HG03575 (cell line): ENCODE results near the gene FGFR2.

Experiments used
- ATAC-seq: cut with Tn5 transposase; IDR thresholded peaks from one replicate; pipeline ENCODE4 v1.9.1; 2021; ENCODE audit not compliant: unreplicated experiment, insufficient number of reproducible peaks, low FRiP score; ENCODE audit errors: extremely low read depth

Gene FGFR2

DNA sequence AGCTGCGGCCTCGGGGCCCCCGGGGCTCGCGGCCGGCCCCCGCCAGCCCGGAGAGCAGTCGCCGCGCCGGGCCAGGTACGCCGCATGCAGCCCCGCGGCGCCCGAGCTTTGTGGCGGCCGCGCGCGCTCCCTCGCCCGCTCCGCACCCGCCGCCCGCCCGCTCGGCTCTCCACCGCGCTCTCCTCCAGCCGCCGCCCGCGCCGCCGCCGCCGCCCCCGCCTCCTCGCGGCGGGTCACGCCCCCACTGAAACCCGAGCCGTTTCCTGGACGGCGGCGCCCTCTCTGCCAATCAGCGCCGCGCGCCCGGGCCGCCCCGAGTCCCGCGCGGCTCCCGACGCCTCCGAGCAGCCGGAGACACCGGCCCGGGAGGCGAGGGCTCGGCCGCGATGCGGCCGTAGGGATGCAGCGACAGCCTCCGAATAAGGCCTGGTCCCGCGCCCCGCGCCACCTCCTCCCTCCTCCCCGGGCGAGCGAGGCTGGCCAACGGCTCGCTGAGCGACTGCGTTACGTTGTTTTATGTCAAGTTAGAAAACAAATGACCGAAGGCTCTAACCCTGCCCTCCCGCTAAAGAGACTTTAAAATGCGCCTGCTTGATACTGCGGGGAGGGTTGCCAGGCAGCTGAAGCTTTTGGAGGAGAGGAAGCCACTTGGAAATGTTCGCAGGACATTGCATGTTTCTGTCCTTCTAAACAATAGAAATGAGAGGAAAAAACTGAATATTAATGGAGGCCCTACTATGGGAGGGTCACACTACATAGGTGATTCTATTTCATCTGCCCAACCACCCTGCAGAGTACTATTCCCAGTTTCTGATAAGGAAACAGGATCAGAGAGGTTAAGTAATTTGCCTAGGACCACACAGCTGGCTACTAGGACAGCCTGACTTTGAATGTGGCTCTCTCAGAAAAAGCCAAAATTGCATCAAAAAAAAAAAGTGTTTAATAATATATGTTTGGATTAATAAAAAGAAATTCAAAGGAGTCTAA is at the start of gene FGFR2:
FGFR2 (minus strand) TSS at position 182 of the 987 bp plus-strand sequence. CDS start 4,627 bp downstream, outside the sequence.
- no peak for ATAC-seq

GRCh38 chr10:121647401-121647800 is 49.2 kb upstream of the FGFR2 start:
- no peak for ATAC-seq

DNA sequence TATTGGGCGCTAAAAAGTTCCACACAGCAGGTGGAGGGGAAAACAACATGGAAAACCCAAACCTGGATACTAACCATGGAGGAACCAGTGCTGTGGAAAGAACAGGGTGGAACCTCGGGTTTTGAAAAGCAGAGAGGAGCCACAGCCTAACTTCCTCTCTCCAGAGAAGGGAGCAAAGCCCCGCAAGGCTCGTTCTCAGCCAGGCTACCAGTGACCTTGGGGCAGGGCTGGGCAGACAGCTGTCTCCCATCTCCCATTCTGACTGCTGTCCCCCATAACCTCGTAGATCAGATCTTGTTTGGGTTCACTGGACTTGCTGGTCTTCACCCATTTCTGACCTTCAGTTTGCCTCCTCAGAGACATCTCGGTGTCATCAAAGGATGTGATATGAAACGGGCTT is 47.5 kb upstream of the FGFR2 start:
- no peak for ATAC-seq

DNA sequence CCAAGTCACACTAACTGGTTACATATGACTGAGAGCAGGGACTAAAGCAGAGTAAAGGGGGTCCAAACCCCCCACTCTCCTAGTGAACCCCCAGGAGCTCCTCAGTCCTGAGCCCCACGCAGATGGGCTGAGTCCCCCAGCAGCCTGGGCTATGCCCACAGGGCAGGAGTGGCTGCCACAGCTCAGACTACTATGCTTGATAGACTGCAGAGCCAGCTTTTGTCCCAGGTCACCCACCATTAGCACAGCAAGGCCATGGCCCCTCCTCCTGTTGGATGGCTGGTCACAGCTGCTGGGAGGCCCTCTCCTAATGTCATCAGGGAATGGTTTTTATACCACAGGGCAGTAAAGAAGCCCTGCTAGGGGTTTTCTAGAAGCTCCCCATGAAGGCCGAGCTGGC is 46.3 kb upstream of the FGFR2 start:
- ATAC-seq = no peak

DNA sequence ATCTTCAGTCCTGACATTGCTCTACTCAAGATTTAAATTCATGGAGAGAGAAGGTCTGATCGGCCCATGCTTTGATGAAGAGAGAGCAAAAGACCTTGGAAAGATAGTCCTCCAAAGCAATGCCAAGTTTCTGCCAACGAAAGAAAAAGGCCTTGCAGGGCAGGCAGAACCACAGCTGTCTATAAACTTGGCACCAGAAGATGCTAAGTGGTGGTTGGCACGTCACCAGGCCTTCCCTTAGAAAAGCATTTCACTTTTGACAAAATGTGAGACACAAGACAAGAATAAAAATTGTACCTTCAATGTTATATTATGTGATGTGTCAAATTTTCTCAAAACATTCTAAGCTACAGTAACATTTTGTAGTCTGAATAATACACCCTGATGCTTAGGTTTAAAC is 42.0 kb upstream of the FGFR2 start:
- ATAC-seq = no peak

DNA sequence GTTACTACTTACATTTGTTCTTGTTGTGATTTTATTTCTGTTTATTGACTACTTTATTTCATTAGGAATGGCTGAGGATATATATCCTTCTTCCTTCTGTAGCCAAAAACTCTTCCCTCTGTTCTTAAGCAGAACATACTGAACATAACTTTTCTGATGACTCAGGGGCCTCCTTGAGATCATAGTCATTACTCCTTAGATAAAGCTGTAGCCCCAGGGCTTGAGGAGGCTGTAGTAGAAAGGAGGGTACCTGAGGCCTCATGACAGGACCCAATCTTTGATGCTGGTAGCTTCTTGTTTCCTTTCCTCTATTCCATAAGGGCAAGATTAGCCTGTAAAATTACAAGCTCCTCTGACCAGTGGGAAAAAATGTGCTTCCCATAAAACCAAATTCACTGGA is 41.2 kb upstream of the FGFR2 start:
- no peak for ATAC-seq

GRCh38 chr10:121637437-121637836 is 39.2 kb upstream of the FGFR2 start:
- ATAC-seq = no peak

GRCh38 chr10:121633056-121633455 is 34.8 kb upstream of the FGFR2 start:
- no peak for ATAC-seq

DNA sequence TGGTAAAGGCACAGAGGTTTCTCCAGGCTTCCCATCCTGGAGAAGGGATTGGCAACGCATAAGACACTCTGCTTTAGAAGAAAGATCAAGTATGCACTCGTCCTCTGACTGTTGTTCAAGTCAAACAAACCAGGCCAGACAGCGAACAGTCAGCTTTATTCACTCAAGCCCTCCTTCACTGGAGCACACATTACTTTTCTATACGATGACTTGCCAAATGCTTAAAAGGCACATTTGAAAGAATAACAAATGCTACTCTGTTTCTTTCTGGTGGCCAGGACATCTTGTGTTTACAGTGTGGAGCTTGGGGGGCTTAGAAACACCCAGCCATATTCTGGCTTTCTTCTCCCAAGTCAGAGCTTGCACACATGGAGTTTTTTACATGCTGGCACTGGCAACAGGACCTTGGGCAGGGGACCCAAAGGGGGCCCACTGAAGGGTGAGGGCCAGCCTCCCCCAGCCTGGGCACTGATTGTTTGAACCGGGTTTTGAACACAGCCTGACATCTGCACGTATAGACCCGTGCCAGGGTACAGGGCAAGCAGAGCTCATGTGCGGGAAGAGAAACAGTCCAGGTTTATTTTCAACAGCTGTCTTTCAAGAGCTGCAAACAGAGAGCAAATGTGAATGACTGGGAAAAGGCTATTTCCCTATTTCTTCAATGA is 33.3 kb upstream of the FGFR2 start:
- no peak for ATAC-seq

- no peak for ATAC-seq
Measured at GRCh38 chr10:121628859-121629258, 30.6 kb upstream of the FGFR2 start.

GRCh38 chr10:121627876-121628581 is 29.8 kb upstream of the FGFR2 start:
- ATAC-seq = no peak

DNA sequence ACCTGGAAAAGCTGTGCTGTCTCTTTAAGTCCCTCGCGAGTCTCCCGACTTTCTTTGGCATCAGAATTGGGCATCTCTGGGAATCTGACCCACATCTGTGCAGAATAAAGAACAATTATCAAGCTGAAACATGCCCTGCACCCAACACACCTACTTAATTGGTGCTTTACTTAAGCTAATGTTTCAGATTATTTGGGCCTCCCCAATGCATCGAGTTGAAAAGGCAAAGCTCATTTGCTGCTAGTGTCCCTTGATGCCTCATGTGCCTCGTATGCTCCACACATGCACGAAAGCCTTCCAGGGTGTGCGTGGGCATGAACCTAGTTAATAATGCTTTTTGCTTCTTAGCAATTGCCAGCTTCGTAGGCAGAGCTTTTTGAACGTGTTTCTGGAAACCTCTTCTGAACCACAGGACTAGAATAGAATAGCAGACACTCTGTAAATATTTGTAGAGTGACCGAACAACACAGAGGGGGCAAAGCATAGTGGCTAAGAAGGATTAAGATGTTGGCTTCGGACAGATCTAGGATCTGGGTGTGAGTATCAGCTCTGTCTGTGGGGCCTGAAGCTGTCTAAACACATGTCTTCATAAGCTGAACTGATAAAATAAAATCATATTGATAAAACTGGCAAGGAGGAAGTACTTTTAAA is 26.7 kb upstream of the FGFR2 start:
- no peak for ATAC-seq

GRCh38 chr10:121618906-121619305 is 20.7 kb upstream of the FGFR2 start:
- no peak for ATAC-seq

DNA sequence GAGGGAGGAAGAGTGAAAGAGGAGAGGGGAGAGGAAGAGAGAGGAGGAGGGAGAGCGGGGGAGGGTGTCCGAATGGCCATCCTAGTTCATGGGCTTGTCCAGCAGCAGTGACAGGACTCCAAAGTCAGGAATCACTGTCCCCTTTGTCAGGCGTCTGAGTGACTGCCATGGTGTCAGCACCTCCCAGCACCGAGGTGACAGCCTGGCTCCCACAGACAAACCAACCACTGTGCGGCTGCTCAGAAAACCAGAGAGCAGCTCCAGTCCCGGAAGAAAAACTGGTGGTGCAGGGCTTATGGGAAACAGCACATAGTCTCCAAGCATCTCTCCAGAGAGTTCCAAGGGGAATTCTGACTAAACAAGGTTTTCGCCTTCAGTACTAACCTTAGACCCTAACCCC is 18.9 kb upstream of the FGFR2 start:
- ATAC-seq = no peak

- no peak for ATAC-seq
Measured at GRCh38 chr10:121616291-121616690, 18.0 kb upstream of the FGFR2 start.

DNA sequence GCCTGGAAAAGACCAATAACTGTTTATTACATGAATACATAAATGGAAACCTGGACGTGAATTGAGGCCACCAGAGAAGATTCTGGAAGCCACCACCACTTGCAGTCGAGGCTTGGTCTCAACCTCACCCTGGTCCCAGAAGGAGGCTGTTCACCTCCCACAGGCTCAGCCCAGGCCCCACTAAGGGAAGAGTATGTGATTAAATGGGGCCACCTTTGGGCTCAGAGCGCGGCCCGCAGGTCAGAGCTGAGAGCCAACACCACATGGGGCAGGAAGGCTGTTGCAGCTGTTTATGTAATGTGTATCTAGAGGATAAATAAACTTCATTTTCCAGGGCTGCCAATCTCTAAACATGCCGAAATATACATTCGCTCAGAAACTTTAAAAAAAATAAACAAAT is 17.6 kb upstream of the FGFR2 start:
- ATAC-seq = no peak

- no peak for ATAC-seq
Measured at GRCh38 chr10:121615435-121615793, 17.2 kb upstream of the FGFR2 start.

DNA sequence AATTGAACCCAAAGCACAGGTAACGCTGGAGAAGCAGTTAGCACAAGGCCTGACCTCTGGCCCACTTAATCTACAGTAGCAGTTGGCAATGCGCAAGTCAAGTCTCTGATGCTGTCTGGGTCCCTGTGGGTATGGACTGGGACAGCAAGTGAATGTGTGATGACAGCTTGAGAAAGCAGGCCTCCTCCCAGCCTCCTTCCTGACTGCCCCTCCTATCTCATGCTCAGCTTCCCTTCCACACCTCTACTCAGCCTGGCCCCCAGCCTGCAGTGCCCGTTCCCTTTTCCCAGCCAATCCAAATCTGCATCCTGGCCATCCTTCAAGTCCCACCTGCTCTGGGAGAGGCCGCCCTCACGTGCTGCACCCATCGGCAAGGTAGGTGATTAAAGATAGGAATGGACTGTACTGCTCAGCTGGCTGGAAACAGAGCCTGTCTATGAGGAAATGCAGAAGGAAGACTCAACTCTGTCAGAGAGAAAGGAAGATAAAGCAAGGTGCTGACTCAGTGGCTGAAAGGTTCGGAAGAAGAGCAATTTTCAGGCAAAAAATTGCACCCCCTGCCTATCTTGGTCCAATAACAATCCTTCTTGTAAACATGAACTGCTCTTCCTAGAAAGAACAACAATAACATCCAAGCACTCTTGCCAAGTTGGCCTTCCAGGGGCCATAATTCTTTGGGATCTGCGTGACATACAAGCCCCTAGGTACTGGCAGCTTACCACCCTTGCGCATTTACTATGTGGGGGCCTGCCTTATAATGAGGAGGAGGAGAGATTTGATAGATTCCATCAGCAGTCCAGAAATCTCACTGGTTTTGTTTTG is 16.6 kb upstream of the FGFR2 start:
- ATAC-seq = no peak
